ENCODE measurements around the gene ZNF239. TPM values are rescaled to one million over a fixed set of nuclear protein-coding genes. Genes with fewer than 3 reads are reported as not detected.

Gene ZNF239
- total RNA-seq, 1 experiment from 2014 or later = 9.7 TPM

DNA sequence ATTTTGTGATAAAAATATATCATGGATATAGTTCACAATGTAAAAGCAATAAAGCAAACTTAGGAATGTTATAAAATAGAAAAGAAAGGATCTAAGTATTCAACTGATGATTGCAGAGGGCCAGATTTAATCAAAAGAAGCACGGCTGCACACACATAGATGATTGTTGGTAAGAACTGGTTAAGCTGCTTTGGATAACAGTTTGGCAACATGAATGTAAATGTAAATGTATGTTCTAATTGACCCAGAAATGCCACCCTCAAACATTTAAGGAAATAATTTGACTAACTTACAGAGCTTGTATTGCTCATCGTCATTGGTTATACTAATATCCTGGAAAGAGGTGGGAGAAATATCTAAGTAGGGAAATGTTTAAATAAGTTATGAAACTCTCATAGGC is 45.0 kb upstream of the ZNF239 start:
- Histone ChIP-seq H3K9me3 (ENCODE audit: low read depth, low read length, poor library complexity, severe bottlenecking) (peaks cover 51% of the 10 kb centered on the region), H3K27ac (ENCODE audit: low read depth, low read length, poor library complexity, severe bottlenecking) (no peak overlapping the region), H3K36me3 (ENCODE audit: insufficient read depth, low read length, poor library complexity, severe bottlenecking) (peaks cover 10% of the 10 kb centered on the region), H3K27me3 (replicated peaks; ENCODE audit: insufficient read depth, low read depth, low read length, poor library complexity) (no peaks in the 10 kb centered on the region), H3K4me3 (ENCODE audit: low read depth, low read length, poor library complexity, severe bottlenecking) (no peak overlapping the region), H3K4me1 (ENCODE audit: insufficient read depth, low read length, poor library complexity, severe bottlenecking) (no peaks in the 10 kb centered on the region)
- intact Hi-C loops (cut with micrococcal nuclease; ENCODE audit: unreplicated experiment) = no loop called here
- ChIA-PET POLR2A (ENCODE audit: low non-redundant PET) (no interaction called here), CTCF (no interaction called here)
- BruUV-seq (replicated peaks) = no TSS peak
- TF ChIP-seq, protein P1, sequence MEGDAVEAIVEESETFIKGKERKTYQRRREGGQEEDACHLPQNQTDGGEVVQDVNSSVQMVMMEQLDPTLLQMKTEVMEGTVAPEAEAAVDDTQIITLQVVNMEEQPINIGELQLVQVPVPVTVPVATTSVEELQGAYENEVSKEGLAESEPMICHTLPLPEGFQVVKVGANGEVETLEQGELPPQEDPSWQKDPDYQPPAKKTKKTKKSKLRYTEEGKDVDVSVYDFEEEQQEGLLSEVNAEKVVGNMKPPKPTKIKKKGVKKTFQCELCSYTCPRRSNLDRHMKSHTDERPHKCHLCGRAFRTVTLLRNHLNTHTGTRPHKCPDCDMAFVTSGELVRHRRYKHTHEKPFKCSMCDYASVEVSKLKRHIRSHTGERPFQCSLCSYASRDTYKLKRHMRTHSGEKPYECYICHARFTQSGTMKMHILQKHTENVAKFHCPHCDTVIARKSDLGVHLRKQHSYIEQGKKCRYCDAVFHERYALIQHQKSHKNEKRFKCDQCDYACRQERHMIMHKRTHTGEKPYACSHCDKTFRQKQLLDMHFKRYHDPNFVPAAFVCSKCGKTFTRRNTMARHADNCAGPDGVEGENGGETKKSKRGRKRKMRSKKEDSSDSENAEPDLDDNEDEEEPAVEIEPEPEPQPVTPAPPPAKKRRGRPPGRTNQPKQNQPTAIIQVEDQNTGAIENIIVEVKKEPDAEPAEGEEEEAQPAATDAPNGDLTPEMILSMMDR (conservative IDR thresholded peaks at IDR 0.05; ENCODE audit: low read depth, low read length) = no peak
- no peak for TF ChIP-seq EZH2 (IDR thresholded peaks at IDR 0.05; ENCODE audit: borderline replicate concordance, low read depth, low read length, poor library complexity, severe bottlenecking)
- DNase-seq (ENCODE audit: low spot score) = no peak

DNA sequence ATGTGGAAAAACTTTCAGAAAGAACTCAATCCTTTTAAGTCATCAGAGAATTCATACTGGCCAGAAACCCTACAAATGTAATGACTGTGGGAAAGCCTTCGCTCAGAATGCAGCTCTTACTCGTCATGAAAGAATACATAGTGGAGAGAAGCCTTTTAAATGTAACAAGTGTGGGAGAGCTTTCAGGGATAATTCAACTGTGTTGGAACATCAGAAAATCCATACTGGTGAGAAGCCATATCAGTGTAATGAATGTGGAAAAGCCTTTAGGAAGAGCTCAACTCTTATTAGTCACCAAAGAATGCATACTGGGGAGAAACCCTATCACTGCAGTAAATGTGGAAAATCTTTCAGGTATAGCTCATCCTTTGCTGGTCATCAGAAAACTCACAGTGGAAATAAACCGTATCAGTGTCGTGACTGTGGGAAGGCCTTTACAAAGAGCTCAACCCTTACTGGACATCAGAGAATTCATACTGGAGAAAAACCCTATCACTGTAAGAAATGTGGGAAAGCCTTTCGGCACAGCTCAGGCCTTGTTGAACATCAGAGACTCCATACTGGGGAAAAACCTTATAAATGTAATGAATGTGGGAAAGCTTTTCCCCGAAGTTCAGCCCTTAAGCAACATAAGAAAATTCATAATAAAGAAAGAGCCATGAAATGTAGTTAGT is 42.4 kb upstream of the ZNF239 start:
- POLR2A ChIA-PET (ENCODE audit: low non-redundant PET) = no interaction called here
- DNase-seq (ENCODE audit: low spot score) = no peak
- intact Hi-C loops (cut with micrococcal nuclease; ENCODE audit: unreplicated experiment) = no loop called here
- H3K9me3 ChIP-seq (ENCODE audit: low read depth, low read length, poor library complexity, severe bottlenecking) = peaks cover 55% of the 10 kb centered on the region
- BruUV-seq (replicated peaks) = no TSS peak
- CTCF ChIA-PET = no interaction called here
- TF ChIP-seq, protein P1 (conservative IDR thresholded peaks at IDR 0.05; ENCODE audit: low read depth, low read length) = no peak
- no peak for TF ChIP-seq EZH2 (IDR thresholded peaks at IDR 0.05; ENCODE audit: borderline replicate concordance, low read depth, low read length, poor library complexity, severe bottlenecking)
- no peak overlapping the region for H3K4me3 ChIP-seq (ENCODE audit: low read depth, low read length, poor library complexity, severe bottlenecking)
- no peaks in the 10 kb centered on the region for H3K27me3 ChIP-seq (replicated peaks; ENCODE audit: insufficient read depth, low read depth, low read length, poor library complexity)
- H3K36me3 ChIP-seq (ENCODE audit: insufficient read depth, low read length, poor library complexity, severe bottlenecking) = peaks cover 16% of the 10 kb centered on the region
- no peak overlapping the region for H3K27ac ChIP-seq (ENCODE audit: low read depth, low read length, poor library complexity, severe bottlenecking)
- no peaks in the 10 kb centered on the region for H3K4me1 ChIP-seq (ENCODE audit: insufficient read depth, low read length, poor library complexity, severe bottlenecking)

DNA sequence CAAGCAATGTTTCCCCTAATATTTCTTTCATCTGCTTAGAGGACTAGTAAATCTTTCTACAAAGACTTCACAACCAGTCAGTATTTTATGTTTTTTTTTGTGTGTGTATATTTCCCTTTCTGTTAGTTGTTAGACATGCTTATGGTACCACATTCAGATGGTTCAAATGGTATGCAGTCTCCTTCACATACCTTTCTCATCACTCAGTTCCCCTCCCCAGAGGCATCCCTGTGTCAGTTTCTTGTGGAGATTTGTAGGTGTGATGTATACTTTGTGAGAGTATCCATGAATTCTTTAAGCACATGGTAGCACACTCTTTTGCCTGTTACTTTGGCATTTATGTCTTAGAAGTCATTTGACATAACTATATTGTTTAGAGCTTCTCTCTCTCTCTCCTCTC is 36.2 kb upstream of the ZNF239 start:
- intact Hi-C loops (cut with micrococcal nuclease; ENCODE audit: unreplicated experiment) = no loop called here
- Histone ChIP-seq H3K27me3 (replicated peaks; ENCODE audit: insufficient read depth, low read depth, low read length, poor library complexity) (no peaks in the 10 kb centered on the region), H3K4me3 (ENCODE audit: low read depth, low read length, poor library complexity, severe bottlenecking) (no peak overlapping the region), H3K9me3 (ENCODE audit: low read depth, low read length, poor library complexity, severe bottlenecking) (peaks cover 17% of the 10 kb centered on the region), H3K4me1 (ENCODE audit: insufficient read depth, low read length, poor library complexity, severe bottlenecking) (peaks cover 7% of the 10 kb centered on the region), H3K36me3 (ENCODE audit: insufficient read depth, low read length, poor library complexity, severe bottlenecking) (peaks cover 11% of the 10 kb centered on the region), H3K27ac (ENCODE audit: low read depth, low read length, poor library complexity, severe bottlenecking) (no peak overlapping the region)
- BruUV-seq (replicated peaks) = no TSS peak
- no peak for TF ChIP-seq EZH2 (IDR thresholded peaks at IDR 0.05; ENCODE audit: borderline replicate concordance, low read depth, low read length, poor library complexity, severe bottlenecking)
- TF ChIP-seq, protein P1 (conservative IDR thresholded peaks at IDR 0.05; ENCODE audit: low read depth, low read length) = no peak
- ChIA-PET POLR2A (ENCODE audit: low non-redundant PET) (no interaction called here), CTCF (no interaction called here)
- no peak for DNase-seq (ENCODE audit: low spot score)
